Coronary artery (tissue), 2 donors: Measurements from ENCODE around the gene SLC49A4.
"Not testable (repeated sequence)": the region's sequence is repeated elsewhere in the genome, so short reads cannot be mapped to it uniquely, and the experiment has no call there.

Source experiments
- DNase-seq: peaks from one replicate; pipeline ENCODE4 v3.0.0-alpha.2; 2017; ENCODE audit warnings: low spot score
- H3K27ac ChIP-seq, 2 donors: fragments of 200-600 bp; sonication (generic); one replicate each; pipeline ENCODE4 v1.5.1; 2016 to 2019
- H3K4me3 ChIP-seq: fragments of 200-600 bp; sonication (generic); 2 replicates; pipeline ENCODE4 v1.5.1; 2016; ENCODE audit warnings: mild to moderate bottlenecking, moderate library complexity
- CTCF ChIP-seq: fragments of 200-600 bp; sonication (generic); IDR thresholded peaks from one replicate; pipeline ENCODE4 v1.5.1; 2019; ENCODE audit warnings: antibody characterized with exemption

The SLC49A4 gene

DNA sequence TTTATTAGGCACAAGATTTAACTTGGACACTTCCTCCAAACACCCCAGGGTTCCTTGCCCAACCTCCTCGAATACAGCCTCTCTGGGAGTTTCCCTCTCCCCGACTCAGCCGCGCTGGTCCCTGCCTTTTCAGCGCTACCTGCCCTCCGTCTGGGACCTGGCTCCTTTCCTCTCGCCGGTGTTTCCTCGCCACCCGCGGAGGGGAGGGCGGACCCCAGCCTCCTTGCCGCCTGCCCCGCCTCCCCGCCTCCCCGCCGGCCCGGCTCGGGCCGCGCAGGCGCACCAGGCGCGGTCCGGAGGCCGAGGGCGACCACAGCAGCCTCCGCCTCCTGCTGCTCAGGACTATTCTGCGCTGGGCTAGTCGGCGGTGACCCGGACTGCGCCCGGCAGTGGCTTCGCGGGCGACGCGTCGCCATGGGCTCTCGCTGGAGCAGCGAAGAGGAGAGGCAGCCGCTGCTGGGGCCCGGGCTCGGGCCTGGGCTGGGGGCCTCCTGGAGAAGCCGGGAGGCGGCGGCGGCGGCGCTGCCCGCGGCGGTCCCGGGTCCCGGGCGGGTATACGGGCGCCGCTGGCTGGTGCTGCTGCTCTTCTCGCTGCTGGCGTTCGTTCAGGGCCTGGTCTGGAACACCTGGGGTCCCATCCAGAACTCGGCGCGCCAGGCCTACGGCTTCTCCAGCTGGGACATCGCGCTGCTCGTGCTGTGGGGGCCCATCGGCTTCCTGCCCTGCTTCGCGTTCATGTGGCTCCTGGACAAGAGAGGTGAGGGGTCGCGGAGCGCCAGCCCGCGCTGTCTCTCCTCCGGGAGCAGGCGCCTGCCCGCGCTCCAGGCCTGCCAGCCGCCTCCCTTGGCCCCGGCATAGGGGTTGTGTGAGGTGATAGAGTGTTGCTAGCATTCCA, at the start of gene SLC49A4:
SLC49A4 (plus strand) TSS at position 291 of the 895 bp plus-strand sequence; CDS start at position 415, 124 bp downstream.
- peak; percentile 83 for DNase-seq
- H3K27ac ChIP-seq, result peak within 1 kb of the TSS; percentile 92 to 99
- TF ChIP-seq CTCF, result no peak
- H3K4me3 ChIP-seq, result peak within 1 kb of the TSS; percentile 78

GRCh38 chr3:122745369-122746021, 49.4 kb upstream of the SLC49A4 start:
- H3K4me3 ChIP-seq, result no peak overlapping the region
- TF ChIP-seq CTCF, result no peak
- no peak for DNase-seq
- H3K27ac ChIP-seq, result no peak overlapping the region

GRCh38 chr3:122747295-122747694, 47.6 kb upstream of the SLC49A4 start:
- H3K27ac ChIP-seq, DNase-seq, H3K4me3 ChIP-seq: not testable (repeated sequence)

DNA sequence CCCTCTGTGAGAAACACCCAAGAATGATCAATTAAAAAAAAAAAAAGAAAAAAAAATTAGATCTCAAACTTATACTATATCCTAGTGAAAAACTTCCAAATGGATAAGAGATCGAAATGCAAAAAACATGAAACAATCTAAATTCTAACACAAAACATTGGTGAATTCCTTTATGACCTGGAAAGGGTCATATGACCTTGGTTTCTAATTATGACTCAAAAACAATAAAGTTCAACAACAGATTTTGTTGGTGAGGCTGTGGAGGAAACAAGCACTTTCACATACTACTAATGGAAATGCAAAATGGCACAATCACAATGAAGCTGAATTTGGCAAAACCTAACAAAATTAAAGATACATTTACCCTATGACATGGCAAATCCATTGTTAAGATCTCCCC, 46.5 kb upstream of the SLC49A4 start:
- Histone ChIP-seq H3K27ac (no peak overlapping the region), H3K4me3 (no peak overlapping the region)
- TF ChIP-seq CTCF, result no peak
- DNase-seq, result no peak

DNA sequence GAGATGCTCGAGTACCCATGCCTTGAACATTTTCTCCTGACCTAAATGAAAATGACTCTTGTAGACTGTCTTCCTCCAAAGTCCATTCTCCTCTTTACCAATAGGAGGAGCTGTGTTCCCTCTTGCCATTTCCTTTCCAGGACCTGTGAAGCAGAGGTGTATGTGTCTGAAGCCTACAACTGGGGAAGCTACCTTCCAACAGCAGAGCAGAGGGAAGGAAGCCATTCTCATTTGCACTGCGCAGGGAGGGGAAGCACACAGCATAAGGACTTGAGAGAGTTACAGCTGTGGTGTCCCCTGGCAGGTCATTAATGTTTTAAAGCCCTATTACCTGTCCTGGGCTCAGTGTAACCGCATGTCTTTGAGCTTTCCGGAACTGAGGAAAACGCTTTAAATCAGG, 39.9 kb upstream of the SLC49A4 start:
- H3K4me3 ChIP-seq, result no peak overlapping the region
- TF ChIP-seq CTCF, result peak; percentile 55
- no peak for DNase-seq
- H3K27ac ChIP-seq, result no peak overlapping the region

DNA sequence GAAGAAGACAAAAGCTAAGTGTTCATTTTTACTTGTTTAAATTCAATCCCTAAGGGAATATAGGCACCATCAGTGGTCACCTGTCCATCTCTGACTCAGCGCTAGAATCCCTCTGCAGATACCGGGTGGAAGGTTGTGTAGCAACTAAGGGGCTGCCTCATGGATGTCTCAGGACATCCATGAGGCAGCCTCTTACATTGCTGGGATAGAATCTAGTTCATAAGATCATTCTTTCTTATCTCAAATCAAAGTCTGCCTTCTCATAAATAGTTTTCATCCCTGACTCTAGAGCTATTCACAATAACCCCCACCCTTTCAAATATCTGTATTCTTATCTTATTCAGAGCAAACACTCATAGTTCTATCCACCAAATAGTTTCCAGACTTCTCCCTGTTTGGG, 39.4 kb upstream of the SLC49A4 start:
- Histone ChIP-seq H3K4me3 (no peak overlapping the region), H3K27ac (no peak overlapping the region)
- no peak for TF ChIP-seq CTCF
- no peak for DNase-seq

GRCh38 chr3:122758877-122759560, 35.9 kb upstream of the SLC49A4 start:
- TF ChIP-seq CTCF, result no peak
- no peak for DNase-seq
- Histone ChIP-seq H3K4me3 (no peak overlapping the region), H3K27ac (peak overlapping the region in 1 of 2 donors; percentile 39)
